ENCODE data around the gene FAH.

Gene FAH

GRCh38 chr15:80174017-80174746 is 21.4 kb downstream of the FAH start:
- no peak for DNase-seq

GRCh38 chr15:80175436-80175835 is 22.6 kb downstream of the FAH start:
- DNase-seq: no peak

- DNase-seq: no peak
Observed at GRCh38 chr15:80176443-80176842, 23.6 kb downstream of the FAH start.

- no peak for DNase-seq
Observed at GRCh38 chr15:80177156-80177555, 24.4 kb downstream of the FAH start.

- DNase-seq: no peak
Observed at GRCh38 chr15:80179025-80179759, 26.4 kb downstream of the FAH start.

- no peak for DNase-seq
Observed at GRCh38 chr15:80179935-80180334, 27.1 kb downstream of the FAH start.

- DNase-seq: no peak
Observed at GRCh38 chr15:80180468-80180867, 27.7 kb downstream of the FAH start.

GRCh38 chr15:80180986-80181385 is 28.2 kb downstream of the FAH start:
- no peak for DNase-seq

GRCh38 chr15:80182611-80183261 is 29.9 kb downstream of the FAH start:
- DNase-seq: no peak

GRCh38 chr15:80183306-80183705 is 30.5 kb downstream of the FAH start:
- no peak for DNase-seq

GRCh38 chr15:80183886-80184285 is 31.1 kb downstream of the FAH start:
- no peak for DNase-seq

- DNase-seq: no peak
Observed at GRCh38 chr15:80184554-80184953, 31.8 kb downstream of the FAH start.

- no peak for DNase-seq
Observed at GRCh38 chr15:80185152-80185551, 32.4 kb downstream of the FAH start.

- DNase-seq: no peak
Observed at GRCh38 chr15:80186066-80186465, 33.3 kb downstream of the FAH start.

- DNase-seq: no peak
Observed at GRCh38 chr15:80186597-80186996, 33.8 kb downstream of the FAH start.

- no peak for DNase-seq
Observed at GRCh38 chr15:80188251-80188650, 35.5 kb downstream of the FAH start.

- no peak for DNase-seq
Observed at GRCh38 chr15:80191198-80191597, 38.4 kb downstream of the FAH start.

GRCh38 chr15:80191897-80192595 is 39.2 kb downstream of the FAH start:
- DNase-seq: no peak

GRCh38 chr15:80194186-80194585 is 41.4 kb downstream of the FAH start:
- no peak for DNase-seq

- no peak for DNase-seq
Observed at GRCh38 chr15:80194914-80195313, 42.1 kb downstream of the FAH start.

- no peak for DNase-seq
Observed at GRCh38 chr15:80199366-80199765, 46.6 kb downstream of the FAH start.

GRCh38 chr15:80199869-80200268 is 47.1 kb downstream of the FAH start:
- no peak for DNase-seq

- no peak for DNase-seq
Observed at GRCh38 chr15:80201256-80202015, 48.6 kb downstream of the FAH start.
